ENCODE measurements around the gene LRRC28. TPM values are rescaled to one million over a fixed set of nuclear protein-coding genes. Genes with fewer than 3 reads are reported as not detected.

LRRC28 gene
- total RNA-seq, 1 donor from 2014 or later, result 17.2 TPM

DNA sequence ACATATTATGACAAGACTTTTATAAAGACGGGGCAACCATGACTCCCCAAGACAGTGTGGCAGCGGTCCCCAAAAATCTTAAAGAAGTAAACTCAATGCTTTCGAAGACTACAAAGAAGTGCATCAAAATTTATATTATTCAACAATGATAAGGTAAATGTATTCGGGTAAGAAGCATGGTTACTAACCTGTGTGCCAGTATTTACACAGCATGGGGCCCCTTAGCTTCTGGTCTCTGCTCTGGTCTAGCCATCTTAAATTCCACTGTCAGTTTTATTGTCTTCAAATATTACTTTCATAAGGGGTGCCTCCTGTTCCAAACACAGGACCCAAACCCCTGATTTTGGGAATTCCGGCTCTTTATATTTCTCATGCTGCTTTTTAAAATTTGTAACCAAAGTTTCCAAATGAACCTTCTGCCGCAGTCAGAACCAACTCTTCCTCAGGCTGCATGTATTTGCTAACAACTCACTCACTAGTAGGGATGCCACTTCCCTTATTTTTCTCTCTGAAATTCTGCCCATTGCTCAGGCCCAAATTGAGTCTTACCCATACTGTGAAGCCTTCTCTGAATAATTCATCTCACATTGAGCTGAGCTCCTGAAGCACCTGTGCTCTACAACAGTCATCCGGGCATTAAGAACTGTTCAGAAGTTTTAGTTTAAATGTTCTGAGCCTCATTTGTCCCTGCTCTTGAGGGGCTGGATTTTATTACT, 3.1 kb upstream of the LRRC28 start:
- Histone ChIP-seq H3K27ac (ENCODE audit: low read depth, low read length) (no peak overlapping the region), H3K9ac (ENCODE audit: low read depth in 1 of 3, low read length in 3 of 3) (peak overlapping the region; percentile 78 to 98 (median 83)), H3K27me3 (ENCODE audit: control insufficient read depth in 3 of 3, insufficient read depth in 3 of 3, low read length in 3 of 3) (no peaks in the 10 kb centered on the region), H3K4me1 (ENCODE audit: control insufficient read depth in 3 of 3, insufficient read depth in 3 of 3, low read length in 3 of 3) (peaks cover 10 to 17% (median 16%) of the 10 kb centered on the region in 3 donors), H3K36me3 (ENCODE audit: control insufficient read depth in 3 of 3, insufficient read depth in 3 of 3, low read length in 3 of 3) (peaks cover 0 to 3% (median 0%) of the 10 kb centered on the region in 3 donors), H3K9me3 (ENCODE audit: control insufficient read depth in 3 of 3, low read length in 3 of 3) (no peaks in the 10 kb centered on the region), H3K4me3 (ENCODE audit: low read length in 3 of 3) (peak overlapping the region; percentile 1 to 100 (median 39))

DNA sequence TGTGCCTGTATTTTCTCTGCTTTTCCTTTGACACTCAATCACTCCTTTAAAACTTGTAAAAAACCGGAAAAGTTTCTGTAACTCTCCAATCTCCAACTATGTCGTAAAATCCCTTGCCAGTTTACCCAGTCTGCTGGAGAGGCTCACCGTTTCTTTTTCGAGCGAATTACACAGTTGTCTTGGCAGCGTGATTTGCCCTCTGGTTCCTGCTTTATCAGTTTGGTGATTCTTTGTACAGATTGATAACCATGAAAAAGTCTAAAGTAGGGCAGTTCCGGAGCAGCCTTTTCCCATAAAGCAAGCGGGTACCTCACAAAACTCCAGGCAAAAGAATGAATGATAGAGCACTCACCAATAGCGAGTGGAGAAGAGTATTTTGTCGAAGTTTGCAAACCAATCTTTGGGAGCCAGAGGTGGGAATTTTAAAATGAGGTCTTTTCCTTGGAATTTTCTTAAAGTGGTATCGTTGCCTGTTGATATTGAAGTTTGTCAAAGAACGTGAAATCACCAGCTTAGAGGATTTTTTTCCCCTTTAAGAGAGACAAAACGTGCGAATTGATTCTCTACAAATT, 1.9 kb upstream of the LRRC28 start, which contains the start of gene TTC23:
TSS of gene TTC23 (minus strand) at position 312 of the 572 bp plus-strand sequence. CDS start 20,869 bp downstream, outside the sequence.
- Histone ChIP-seq H3K4me3 (ENCODE audit: low read length in 3 of 3) (peak within 1 kb of the TSS; percentile 74 to 100 (median 85)), H3K36me3 (ENCODE audit: control insufficient read depth in 3 of 3, insufficient read depth in 3 of 3, low read length in 3 of 3) (no peaks in the 10 kb centered on the region), H3K4me1 (ENCODE audit: control insufficient read depth in 3 of 3, insufficient read depth in 3 of 3, low read length in 3 of 3) (peaks cover 12 to 22% (median 17%) of the 10 kb centered on the region in 3 donors), H3K9me3 (ENCODE audit: control insufficient read depth in 3 of 3, low read length in 3 of 3) (no peaks in the 10 kb centered on the region), H3K9ac (ENCODE audit: low read depth in 1 of 3, low read length in 3 of 3) (peak within 1 kb of the TSS; percentile 78 to 98 (median 83)), H3K27me3 (ENCODE audit: control insufficient read depth in 3 of 3, insufficient read depth in 3 of 3, low read length in 3 of 3) (no peaks in the 10 kb centered on the region), H3K27ac (ENCODE audit: low read depth, low read length) (peak within 1 kb of the TSS; percentile 88)

DNA sequence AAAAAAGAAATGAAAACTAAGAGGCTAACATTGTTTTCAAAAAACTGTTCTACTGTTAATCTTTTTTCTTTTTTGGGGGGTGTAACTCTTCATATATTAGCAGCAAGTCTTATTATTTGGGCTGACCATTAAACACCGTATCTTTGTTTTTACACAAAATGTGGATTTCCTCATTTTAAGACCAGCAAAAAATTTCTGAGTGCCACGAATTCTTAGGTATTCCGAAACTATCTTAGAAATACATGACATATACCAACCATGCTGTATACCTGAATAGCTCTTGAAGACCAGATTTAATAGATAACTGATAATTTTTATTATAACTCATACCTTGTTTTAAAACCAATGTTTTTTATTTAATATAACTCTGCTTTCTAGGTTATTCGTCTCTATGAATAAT, 1.3 kb upstream of the LRRC28 start:
- no peaks in the 10 kb centered on the region for H3K9me3 ChIP-seq (ENCODE audit: control insufficient read depth in 3 of 3, low read length in 3 of 3)
- H3K9ac ChIP-seq (ENCODE audit: low read depth in 1 of 3, low read length in 3 of 3), result peak overlapping the region; percentile 78 to 98 (median 83)
- peaks cover 12 to 22% (median 17%) of the 10 kb centered on the region in 3 donors for H3K4me1 ChIP-seq (ENCODE audit: control insufficient read depth in 3 of 3, insufficient read depth in 3 of 3, low read length in 3 of 3)
- H3K36me3 ChIP-seq (ENCODE audit: control insufficient read depth in 3 of 3, insufficient read depth in 3 of 3, low read length in 3 of 3), result no peaks in the 10 kb centered on the region
- peak overlapping the region; percentile 88 for H3K27ac ChIP-seq (ENCODE audit: low read depth, low read length)
- H3K4me3 ChIP-seq (ENCODE audit: low read length in 3 of 3), result peak overlapping the region; percentile 74 to 100 (median 85)
- no peaks in the 10 kb centered on the region for H3K27me3 ChIP-seq (ENCODE audit: control insufficient read depth in 3 of 3, insufficient read depth in 3 of 3, low read length in 3 of 3)

DNA sequence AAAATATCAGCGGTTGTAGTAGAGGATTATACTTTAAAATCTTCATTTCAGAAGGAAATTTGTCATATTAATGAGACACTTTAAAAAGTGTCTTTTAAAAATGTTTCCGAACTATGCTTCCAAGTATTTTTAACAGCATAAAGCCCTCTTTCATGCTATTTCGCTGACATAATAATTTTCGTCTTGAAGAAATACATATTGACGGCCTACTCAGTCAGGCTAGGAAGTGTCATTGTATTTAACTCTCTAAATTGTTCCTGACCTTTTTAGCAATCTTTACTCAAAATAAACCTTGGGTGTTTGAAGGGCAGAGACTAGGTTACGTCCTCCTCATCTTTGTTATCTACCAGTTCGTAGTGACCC, 806 bp upstream of the LRRC28 start:
- peak overlapping the region; percentile 88 for H3K27ac ChIP-seq (ENCODE audit: low read depth, low read length)
- H3K9ac ChIP-seq (ENCODE audit: low read depth in 1 of 3, low read length in 3 of 3), result peak overlapping the region; percentile 78 to 98 (median 83)
- no peaks in the 10 kb centered on the region for H3K27me3 ChIP-seq (ENCODE audit: control insufficient read depth in 3 of 3, insufficient read depth in 3 of 3, low read length in 3 of 3)
- H3K9me3 ChIP-seq (ENCODE audit: control insufficient read depth in 3 of 3, low read length in 3 of 3), result no peaks in the 10 kb centered on the region
- H3K4me1 ChIP-seq (ENCODE audit: control insufficient read depth in 3 of 3, insufficient read depth in 3 of 3, low read length in 3 of 3), result peaks cover 12 to 22% (median 17%) of the 10 kb centered on the region in 3 donors
- H3K4me3 ChIP-seq (ENCODE audit: low read length in 3 of 3), result peak overlapping the region; percentile 74 to 100 (median 85)
- H3K36me3 ChIP-seq (ENCODE audit: control insufficient read depth in 3 of 3, insufficient read depth in 3 of 3, low read length in 3 of 3), result no peaks in the 10 kb centered on the region

DNA sequence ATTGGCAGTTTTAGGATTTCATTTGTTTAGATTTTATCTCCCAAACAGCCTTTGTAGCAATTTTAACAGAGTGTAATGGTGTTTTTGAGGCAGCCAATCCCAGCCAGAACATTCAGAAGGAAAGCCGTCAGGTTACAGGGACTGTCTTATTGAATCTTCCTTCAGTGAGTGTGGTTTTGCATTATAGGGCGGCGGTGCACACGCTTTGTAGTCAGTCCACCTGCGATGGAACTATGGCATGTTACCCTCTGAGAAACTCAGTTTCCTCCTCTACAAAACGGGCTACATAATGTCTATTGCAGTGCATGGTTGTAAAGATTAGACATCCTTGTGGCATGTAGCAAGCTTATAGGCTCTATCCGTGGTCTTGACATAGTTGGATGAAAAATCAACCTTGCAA, 1.0 kb downstream of the LRRC28 start:
- Histone ChIP-seq H3K9me3 (ENCODE audit: control insufficient read depth in 3 of 3, low read length in 3 of 3) (no peaks in the 10 kb centered on the region), H3K4me1 (ENCODE audit: control insufficient read depth in 3 of 3, insufficient read depth in 3 of 3, low read length in 3 of 3) (peaks cover 10 to 22% (median 13%) of the 10 kb centered on the region in 3 donors), H3K36me3 (ENCODE audit: control insufficient read depth in 3 of 3, insufficient read depth in 3 of 3, low read length in 3 of 3) (peaks cover 0 to 2% (median 0%) of the 10 kb centered on the region in 3 donors), H3K9ac (ENCODE audit: low read depth in 1 of 3, low read length in 3 of 3) (peak overlapping the region; percentile 92 to 97 (median 94)), H3K27ac (ENCODE audit: low read depth, low read length) (peak overlapping the region; percentile 94), H3K4me3 (ENCODE audit: low read length in 3 of 3) (peak overlapping the region; percentile 74 to 93 (median 81)), H3K27me3 (ENCODE audit: control insufficient read depth in 3 of 3, insufficient read depth in 3 of 3, low read length in 3 of 3) (no peaks in the 10 kb centered on the region)

DNA sequence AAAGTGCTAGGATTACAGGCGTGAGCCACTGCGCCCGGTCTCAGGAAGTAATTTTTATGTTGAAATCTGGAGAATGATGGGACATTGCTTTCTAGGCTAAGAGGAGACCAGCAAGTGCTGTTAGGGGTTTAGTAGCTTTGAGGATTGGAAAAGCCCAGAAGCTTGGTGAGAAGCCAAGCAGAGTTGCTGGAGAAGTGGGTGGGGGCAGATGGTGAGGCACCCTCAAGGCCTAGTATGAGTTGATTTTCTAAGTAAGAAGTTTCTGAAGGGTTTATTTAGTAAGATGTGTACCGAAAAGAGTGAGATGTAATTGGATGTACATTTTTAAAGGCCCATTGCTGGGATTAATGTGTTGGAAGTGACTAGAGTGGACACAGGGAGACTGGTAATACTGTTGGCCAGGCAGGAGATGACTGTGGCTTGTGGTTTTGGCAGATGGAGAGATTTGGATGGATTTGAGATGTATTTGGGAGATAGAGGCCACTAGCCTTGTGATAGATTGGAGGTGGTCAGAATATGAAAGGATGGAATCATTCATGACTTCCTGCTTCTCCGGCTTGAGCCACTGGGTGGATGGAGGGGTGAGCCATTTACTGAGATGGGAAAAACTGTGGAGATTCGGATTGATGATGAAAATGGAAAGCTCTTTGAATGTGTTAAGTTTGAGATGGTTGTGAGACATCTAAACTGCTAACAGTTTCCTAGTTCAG, 2.3 kb downstream of the LRRC28 start:
- no peaks in the 10 kb centered on the region for H3K27me3 ChIP-seq (ENCODE audit: control insufficient read depth in 3 of 3, insufficient read depth in 3 of 3, low read length in 3 of 3)
- no peak overlapping the region for H3K9ac ChIP-seq (ENCODE audit: low read depth in 1 of 3, low read length in 3 of 3)
- H3K36me3 ChIP-seq (ENCODE audit: control insufficient read depth in 3 of 3, insufficient read depth in 3 of 3, low read length in 3 of 3), result peaks cover 0 to 4% (median 0%) of the 10 kb centered on the region in 3 donors

DNA sequence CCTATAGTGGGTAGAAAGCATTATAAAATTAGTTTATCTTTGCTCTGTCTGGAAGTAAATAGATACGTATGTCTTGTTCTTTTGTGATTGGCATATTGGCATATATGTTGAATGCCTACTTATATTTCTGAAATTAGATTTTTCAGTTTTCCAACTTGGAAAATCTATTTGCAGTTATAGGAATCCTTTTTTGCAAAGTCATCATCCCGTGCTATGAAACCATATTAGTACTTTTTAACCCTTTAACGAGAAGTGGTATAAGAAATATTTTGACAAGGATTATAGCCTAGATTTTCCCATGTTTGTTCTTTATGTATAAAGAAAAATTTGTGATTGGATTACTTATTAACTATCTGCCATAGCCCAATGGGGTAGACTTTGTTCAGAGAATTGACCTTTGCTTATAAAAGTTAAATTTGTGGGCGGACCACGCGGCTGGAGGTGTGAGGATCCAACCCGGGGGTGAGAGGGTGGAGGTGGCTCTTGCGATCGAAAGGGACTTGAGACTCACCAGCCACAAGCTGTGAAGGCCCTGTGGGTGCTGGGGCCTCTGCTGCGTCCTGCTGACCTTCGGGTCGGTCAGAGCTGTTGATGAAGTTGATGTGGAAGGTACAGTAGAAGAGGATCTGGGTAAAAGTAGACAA, 5.9 kb downstream of the LRRC28 start:
- Histone ChIP-seq H3K27ac (ENCODE audit: low read depth, low read length) (no peak overlapping the region), H3K4me3 (ENCODE audit: low read length in 3 of 3) (no peak overlapping the region), H3K4me1 (ENCODE audit: control insufficient read depth in 3 of 3, insufficient read depth in 3 of 3, low read length in 3 of 3) (peaks cover 2 to 12% (median 5%) of the 10 kb centered on the region in 3 donors), H3K27me3 (ENCODE audit: control insufficient read depth in 3 of 3, insufficient read depth in 3 of 3, low read length in 3 of 3) (no peaks in the 10 kb centered on the region), H3K9ac (ENCODE audit: low read depth in 1 of 3, low read length in 3 of 3) (no peak overlapping the region), H3K36me3 (ENCODE audit: control insufficient read depth in 3 of 3, insufficient read depth in 3 of 3, low read length in 3 of 3) (peaks cover 0 to 4% (median 0%) of the 10 kb centered on the region in 3 donors), H3K9me3 (ENCODE audit: control insufficient read depth in 3 of 3, low read length in 3 of 3) (no peaks in the 10 kb centered on the region)

More for the DNA sequence above, 2.3 kb downstream of the LRRC28 start:
- H3K27ac ChIP-seq (ENCODE audit: low read depth, low read length), result no peak overlapping the region
- no peak overlapping the region for H3K4me3 ChIP-seq (ENCODE audit: low read length in 3 of 3)
- peaks cover 7 to 16% (median 7%) of the 10 kb centered on the region in 3 donors for H3K4me1 ChIP-seq (ENCODE audit: control insufficient read depth in 3 of 3, insufficient read depth in 3 of 3, low read length in 3 of 3)
- no peaks in the 10 kb centered on the region for H3K9me3 ChIP-seq (ENCODE audit: control insufficient read depth in 3 of 3, low read length in 3 of 3)

DNA sequence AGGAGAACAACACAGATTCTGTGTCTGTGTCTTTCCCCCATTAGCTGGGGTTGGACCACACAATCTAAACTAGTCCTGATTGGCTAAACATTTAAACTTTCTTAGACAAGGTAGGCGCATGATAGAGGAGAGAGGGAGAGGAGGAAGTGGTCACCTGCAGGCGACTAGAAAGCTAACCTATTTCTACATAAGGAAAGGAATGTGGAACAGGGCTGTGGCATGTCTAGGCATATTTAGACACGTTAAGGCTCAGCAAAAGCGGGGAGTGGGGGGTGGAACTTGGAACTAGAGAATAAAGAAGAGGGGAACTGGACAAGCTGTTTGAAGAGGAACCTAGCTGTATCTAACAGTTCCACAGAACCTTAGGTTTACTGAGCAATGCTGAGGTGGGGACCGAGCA, 12.8 kb downstream of the LRRC28 start:
- Histone ChIP-seq H3K4me1 (ENCODE audit: control insufficient read depth in 3 of 3, insufficient read depth in 3 of 3, low read length in 3 of 3) (no peaks in the 10 kb centered on the region), H3K9ac (ENCODE audit: low read depth in 1 of 3, low read length in 3 of 3) (no peak overlapping the region), H3K27me3 (ENCODE audit: control insufficient read depth in 3 of 3, insufficient read depth in 3 of 3, low read length in 3 of 3) (no peaks in the 10 kb centered on the region), H3K4me3 (ENCODE audit: low read length in 3 of 3) (no peak overlapping the region), H3K36me3 (ENCODE audit: control insufficient read depth in 3 of 3, insufficient read depth in 3 of 3, low read length in 3 of 3) (no peaks in the 10 kb centered on the region), H3K27ac (ENCODE audit: low read depth, low read length) (no peak overlapping the region), H3K9me3 (ENCODE audit: control insufficient read depth in 3 of 3, low read length in 3 of 3) (no peaks in the 10 kb centered on the region)

DNA sequence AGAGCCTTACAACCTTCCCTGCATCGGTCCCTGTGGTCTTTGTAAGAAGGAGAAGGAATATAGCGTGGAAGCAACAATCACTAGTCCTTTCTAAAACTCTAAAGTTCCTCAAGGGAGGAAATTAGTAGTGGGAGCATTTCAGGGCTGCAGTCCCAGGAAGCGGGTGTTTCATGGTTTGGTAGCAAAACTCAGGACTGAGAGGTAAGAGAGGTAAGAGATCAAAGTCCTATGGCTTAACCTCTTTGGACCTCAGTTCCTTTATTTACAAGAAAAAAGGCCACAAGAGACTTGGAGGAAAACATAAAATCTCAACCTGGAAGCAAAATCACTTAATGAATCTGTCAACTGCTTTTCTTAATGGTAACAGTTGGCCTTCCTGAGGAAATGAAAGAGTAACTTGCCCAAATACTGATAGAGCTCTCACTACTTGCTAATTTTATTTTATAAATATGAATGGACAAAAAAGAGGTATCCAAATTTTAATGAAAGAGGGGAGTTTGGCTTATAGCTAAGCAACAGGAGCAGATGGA, 14.3 kb downstream of the LRRC28 start:
- no peaks in the 10 kb centered on the region for H3K27me3 ChIP-seq (ENCODE audit: control insufficient read depth in 3 of 3, insufficient read depth in 3 of 3, low read length in 3 of 3)
- H3K9me3 ChIP-seq (ENCODE audit: control insufficient read depth in 3 of 3, low read length in 3 of 3), result no peaks in the 10 kb centered on the region
- no peaks in the 10 kb centered on the region for H3K36me3 ChIP-seq (ENCODE audit: control insufficient read depth in 3 of 3, insufficient read depth in 3 of 3, low read length in 3 of 3)
- no peak overlapping the region for H3K4me3 ChIP-seq (ENCODE audit: low read length in 3 of 3)
- H3K4me1 ChIP-seq (ENCODE audit: control insufficient read depth in 3 of 3, insufficient read depth in 3 of 3, low read length in 3 of 3), result no peaks in the 10 kb centered on the region
- no peak overlapping the region for H3K9ac ChIP-seq (ENCODE audit: low read depth in 1 of 3, low read length in 3 of 3)
- H3K27ac ChIP-seq (ENCODE audit: low read depth, low read length), result no peak overlapping the region
